GM19240 (cell line): Measurements from ENCODE around the gene POTEH.
"Not testable (repeated sequence)": the region's sequence is repeated elsewhere in the genome, so short reads cannot be mapped to it uniquely, and the experiment has no call there.

Experiments
- DNase-seq: peaks from one replicate; pipeline ENCODE4 v3.0.0; 2011; ENCODE audit warnings: low spot score; ENCODE audit not compliant: insufficient read length

POTEH gene

DNA sequence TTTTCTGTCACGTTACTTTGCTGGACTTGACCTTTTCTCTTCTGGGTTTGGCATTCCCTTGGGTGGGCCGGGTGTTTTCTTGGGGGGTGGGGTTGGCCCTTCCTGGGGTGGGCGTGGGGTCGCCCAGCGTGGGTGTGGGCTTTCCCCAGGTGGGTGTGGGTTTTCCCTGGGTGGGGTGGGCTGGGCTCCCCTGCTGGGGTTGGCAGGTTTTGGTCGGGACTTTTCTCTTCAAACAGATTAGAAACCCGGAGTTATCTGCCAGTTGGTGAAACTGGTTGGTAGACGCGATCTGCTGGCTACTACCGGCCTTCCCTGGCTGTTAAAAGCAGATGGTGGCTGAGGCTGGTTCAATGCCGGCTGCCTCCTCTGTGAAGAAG, at the start of gene POTEH:
TSS of gene POTEH (plus strand) at position 278 of the 377 bp plus-strand sequence. CDS start at position 330, 52 bp downstream.
- DNase-seq, result not testable (repeated sequence)

- DNase-seq, result not testable (repeated sequence)
Measured at GRCh38 chr22:15642288-15642861, 47.5 kb upstream of the POTEH start.

- DNase-seq, result not testable (repeated sequence)
Measured at GRCh38 chr22:15651954-15652353, 37.9 kb upstream of the POTEH start.

DNA sequence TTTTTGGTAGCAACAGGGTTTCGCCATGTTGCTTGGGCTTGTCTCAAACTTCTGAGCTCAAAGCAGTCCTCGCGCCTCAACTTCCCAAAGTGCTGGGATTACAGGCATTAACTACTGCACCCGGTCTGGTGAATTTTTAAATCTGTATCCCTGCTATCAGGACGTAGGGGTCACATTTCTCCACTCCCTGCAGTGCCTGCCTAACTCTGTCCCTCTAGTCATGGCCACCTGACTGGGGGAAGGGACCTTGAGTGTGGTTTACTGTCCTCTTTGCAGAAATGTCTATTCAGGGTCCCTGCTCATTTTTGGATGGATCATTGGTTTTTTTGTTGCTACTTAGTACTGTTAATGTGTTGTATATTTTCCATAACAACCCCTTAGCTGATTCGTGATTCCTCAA, 37.1 kb upstream of the POTEH start:
- DNase-seq, result not testable (repeated sequence)

GRCh38 chr22:15653241-15653640, 36.6 kb upstream of the POTEH start:
- not testable (repeated sequence) for DNase-seq

- DNase-seq, result not testable (repeated sequence)
Measured at GRCh38 chr22:15661102-15661501, 28.7 kb upstream of the POTEH start.

DNA sequence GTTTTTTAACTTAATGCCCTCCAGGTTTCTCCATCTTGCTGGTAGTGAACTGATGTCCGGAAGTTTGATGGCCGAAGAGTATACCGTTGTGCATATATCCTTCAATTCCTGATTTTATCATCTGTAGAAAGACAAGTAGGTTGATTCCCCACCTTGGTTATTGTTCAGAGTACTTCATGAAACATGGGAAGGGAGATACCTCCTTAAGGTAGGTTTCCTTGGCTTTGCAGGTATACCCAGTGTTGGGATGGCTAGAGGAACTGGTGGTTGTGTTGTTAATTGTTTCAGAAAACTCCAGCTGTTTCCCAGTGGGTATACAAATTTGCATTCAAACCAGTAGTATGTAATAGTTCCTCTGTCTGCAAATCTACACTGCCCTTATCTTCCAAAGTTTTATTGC, 25.1 kb upstream of the POTEH start:
- DNase-seq, result not testable (repeated sequence)

DNA sequence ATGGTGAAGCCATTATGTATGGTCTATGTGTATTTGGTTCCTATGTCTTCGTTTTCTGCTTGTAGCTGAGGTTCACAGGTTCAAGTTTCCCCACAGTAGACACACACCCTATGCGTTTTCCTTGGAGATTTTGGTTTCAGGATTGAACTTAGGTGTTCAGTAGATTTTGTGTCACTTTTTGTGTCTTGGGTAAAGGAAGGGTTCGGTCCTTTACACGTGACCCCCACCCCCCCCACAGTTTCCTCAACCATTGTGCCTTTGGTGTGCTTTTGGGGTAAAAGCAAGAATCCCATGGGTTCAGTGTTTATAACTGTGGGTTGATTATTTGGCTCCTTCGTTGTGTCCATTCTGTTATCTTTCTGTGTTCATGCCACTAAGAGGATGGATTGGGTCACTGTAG, 24.3 kb upstream of the POTEH start:
- not testable (repeated sequence) for DNase-seq

DNA sequence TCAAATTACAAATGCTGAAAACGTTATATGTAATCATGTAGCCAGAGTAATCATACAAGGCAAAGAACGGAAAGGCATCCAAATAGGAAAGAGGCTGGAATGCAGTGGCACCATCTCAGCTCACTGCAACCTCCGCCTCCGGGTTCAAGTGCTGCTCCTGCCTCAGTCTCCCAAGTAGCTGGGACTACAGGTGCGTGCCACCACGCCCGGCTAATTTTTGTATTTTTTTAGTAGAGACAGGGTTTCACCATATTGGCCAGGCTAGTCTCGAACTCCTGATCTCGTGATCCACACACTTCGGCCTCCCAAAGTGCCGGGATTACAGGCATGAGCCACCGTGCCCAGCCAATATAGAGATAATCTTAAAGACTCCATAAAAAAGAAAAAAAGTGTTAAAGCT, 20.4 kb upstream of the POTEH start:
- DNase-seq, result not testable (repeated sequence)

DNA sequence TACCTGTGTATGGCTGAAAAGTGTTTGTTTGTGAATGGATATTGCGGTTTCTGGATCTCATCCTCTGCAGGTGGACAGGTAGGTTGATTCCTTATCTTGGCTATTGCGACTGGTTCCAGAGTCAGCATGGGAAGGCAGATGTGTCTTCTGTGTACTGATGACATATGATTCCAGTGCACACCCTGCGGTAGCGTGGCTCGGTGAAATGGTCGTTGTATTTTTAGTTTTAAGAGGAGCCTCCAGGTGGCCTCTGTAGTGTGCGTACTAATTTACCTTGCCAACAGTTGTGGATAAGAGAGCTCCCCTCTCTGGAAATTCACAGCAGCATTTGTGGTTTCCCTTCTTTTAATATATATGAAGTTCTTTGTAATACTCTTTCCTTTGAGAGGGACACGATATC, 10.1 kb upstream of the POTEH start:
- DNase-seq, result not testable (repeated sequence)

GRCh38 chr22:15684115-15684514, 5.7 kb upstream of the POTEH start:
- not testable (repeated sequence) for DNase-seq

- DNase-seq, result not testable (repeated sequence)
Measured at GRCh38 chr22:15684695-15685094, 5.1 kb upstream of the POTEH start.

DNA sequence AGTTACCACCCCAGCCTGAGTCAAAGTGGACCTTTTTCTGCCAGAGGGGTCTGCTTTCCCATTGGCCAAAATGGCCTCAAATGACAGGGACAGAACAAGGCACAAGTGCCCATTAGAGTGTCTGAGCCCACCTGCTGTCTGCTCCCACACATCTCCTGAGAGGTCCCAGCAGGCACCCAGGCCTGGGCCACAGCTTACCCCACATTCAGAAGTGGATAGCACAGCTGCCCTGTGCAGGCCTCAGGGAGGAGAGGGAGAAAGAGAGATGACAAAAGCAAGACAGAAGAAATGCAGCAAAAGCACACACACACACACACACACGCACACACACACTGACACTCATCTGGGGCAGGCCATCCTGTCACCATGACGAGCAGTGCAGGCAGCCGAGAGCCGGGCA, 4.2 kb upstream of the POTEH start:
- not testable (repeated sequence) for DNase-seq

- not testable (repeated sequence) for DNase-seq
Measured at GRCh38 chr22:15687086-15687485, 2.7 kb upstream of the POTEH start.

- DNase-seq, result not testable (repeated sequence)
Measured at GRCh38 chr22:15687676-15688075, 2.1 kb upstream of the POTEH start.

DNA sequence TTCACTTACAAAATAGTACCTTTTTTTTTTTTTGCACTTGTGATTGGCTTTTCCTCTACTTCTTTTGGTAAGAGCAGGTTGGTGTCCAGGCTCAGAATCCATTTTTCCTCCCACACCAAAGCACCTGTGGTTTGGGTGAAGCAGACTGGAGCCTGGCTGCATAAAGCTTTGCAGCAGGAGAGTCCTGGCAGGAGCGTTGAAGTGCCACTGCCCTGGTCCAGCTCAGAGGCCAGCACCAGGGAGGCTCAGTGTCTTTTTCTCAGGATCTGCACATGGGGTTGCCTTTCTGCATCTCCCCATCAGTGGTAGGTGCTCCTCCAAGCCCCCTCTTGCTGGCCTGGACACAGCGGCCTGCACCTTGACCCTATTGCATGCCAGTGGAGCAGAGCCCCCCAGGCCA, 1.7 kb upstream of the POTEH start:
- DNase-seq, result not testable (repeated sequence)

DNA sequence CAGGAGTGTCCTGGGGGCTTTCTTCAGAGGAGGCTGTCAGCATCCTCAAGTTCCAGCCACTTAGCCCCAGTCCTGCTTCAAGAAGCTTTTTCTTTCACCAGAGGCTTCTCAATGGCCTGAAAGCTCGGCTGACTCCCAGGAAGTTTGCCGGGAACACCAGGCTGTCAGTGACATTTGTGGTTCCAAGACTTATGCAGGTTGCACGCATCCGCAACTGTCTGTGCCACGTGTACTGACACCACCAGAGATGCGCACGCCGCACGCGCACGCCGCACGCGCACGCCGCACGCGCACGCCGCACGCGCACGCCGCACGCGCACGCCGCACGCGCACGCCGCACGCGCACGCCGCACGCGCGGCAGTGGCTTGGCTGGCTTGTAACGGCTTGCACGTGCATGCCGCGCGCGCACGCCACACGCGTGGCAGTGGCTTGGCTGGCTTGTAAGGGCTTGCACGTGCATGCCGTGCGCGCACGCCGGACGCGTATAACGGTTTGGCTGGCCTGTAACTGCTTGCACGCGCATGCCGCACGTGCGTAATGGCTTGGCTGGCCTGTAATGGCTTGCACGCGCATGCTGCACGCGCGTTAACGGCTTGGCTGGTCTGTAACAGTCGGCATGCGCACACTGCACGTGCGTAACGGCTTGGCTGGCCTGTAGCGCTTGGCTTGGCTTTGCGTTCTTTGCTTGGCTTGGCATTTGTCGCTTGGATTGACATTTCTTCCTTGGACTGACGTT, 646 bp upstream of the POTEH start:
- DNase-seq, result not testable (repeated sequence)

DNA sequence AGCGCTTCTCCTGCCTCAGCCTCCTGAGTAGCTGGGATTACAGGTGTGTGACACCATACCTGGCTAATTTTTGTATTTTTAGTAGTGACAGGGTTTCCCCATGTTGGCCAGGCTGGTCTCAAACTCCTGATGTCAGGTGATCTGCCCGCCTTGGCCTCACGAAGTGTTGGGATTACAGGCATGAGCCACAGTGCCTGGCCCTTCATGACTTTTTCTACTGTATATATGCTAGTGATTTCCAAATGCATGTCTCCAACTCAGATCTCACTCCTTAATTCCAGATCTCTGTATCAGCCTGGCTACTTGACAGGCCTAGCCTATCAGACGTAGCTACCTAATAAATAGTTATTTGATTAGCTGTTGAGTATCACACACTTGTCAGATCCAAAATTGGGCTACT, 23.8 kb downstream of the POTEH start:
- DNase-seq, result not testable (repeated sequence)

- DNase-seq, result not testable (repeated sequence)
Measured at GRCh38 chr22:15714125-15714524, 24.3 kb downstream of the POTEH start.

- not testable (repeated sequence) for DNase-seq
Measured at GRCh38 chr22:15721884-15722283, 32.1 kb downstream of the POTEH start.

GRCh38 chr22:15729209-15729917, 39.5 kb downstream of the POTEH start:
- not testable (repeated sequence) for DNase-seq

- not testable (repeated sequence) for DNase-seq
Measured at GRCh38 chr22:15731023-15731422, 41.2 kb downstream of the POTEH start.
